ENCODE data around the gene THUMPD3. TPM values are rescaled to one million over a fixed set of nuclear protein-coding genes. Genes with fewer than 3 reads are reported as not detected.
A peak's percentile ranks its signal among the peaks of the same experiment; 100 is the strongest.

Gene THUMPD3
- total and polyA plus RNA-seq, 9 of the 15 experiments (the other 6 are each of a cell fraction or from before 2014, with no cell fraction given): 58.3 to 132 (median 113) TPM

GRCh38 chr3:9402410-9403228 lies 39.8 kb downstream of the THUMPD3 start (continued):
- TF ChIP-seq AFF4 (CRISPR knock-in tag; IDR thresholded peaks at IDR 0.05) (no peak), ZBTB8A (IDR thresholded peaks at IDR 0.05; ENCODE audit: partially characterized antibody) (no peak), SMARCC2 (IDR thresholded peaks at IDR 0.05; ENCODE audit: low read depth) (no peak), ZNF253 (CRISPR knock-in tag; conservative IDR thresholded peaks at IDR 0.05) (no peak), STAG1 (CRISPR knock-in tag; IDR thresholded peaks at IDR 0.05; ENCODE audit: borderline replicate concordance) (no peak), SUPT5H (IDR thresholded peaks at IDR 0.05) (no peak), MCM7 (IDR thresholded peaks at IDR 0.05) (no peak), ATF3 (IDR thresholded peaks at IDR 0.05) (0 out of 2 replicates have a peak, but pooled peaks have one; percentile 13), ATF3 (CRISPR knock-in tag; conservative IDR thresholded peaks at IDR 0.05) (no peak), ZBED1 (IDR thresholded peaks at IDR 0.05) (no peak), ZNF24 (IDR thresholded peaks at IDR 0.05) (no peak), DACH1 (IDR thresholded peaks at IDR 0.05; ENCODE audit: partially characterized antibody) (no peak), CBX1 (IDR thresholded peaks at IDR 0.05; ENCODE audit: low read depth) (no peak), ZNF830 (CRISPR knock-in tag; IDR thresholded peaks at IDR 0.05) (no peak), RERE (CRISPR knock-in tag; IDR thresholded peaks at IDR 0.05; ENCODE audit: borderline replicate concordance) (no peak), USF2 (CRISPR knock-in tag; IDR thresholded peaks at IDR 0.05) (no peak)
